ENCODE measurements around the gene RANGAP1. TPM values are rescaled to one million over a fixed set of nuclear protein-coding genes. Genes with fewer than 3 reads are reported as not detected.

The RANGAP1 gene
- total and polyA plus RNA-seq, 2 of the 13 experiments (the other 11 are each of a cell fraction or from before 2014, with no cell fraction given) = 51.8 to 83.9 TPM

GRCh38 chr22:41286639-41287091 is 678 bp upstream of the RANGAP1 start (continued):
- TF ChIP-seq IKZF4 (CRISPR knock-in tag; IDR thresholded peaks at IDR 0.05; ENCODE audit: borderline replicate concordance, low read depth, not compliant biosample characterization) (no peak), NR2F2 (IDR thresholded peaks at IDR 0.05; ENCODE audit: borderline replicate concordance, low read depth) (no peak), SOX5 (CRISPR knock-in tag; IDR thresholded peaks at IDR 0.05; ENCODE audit: borderline replicate concordance) (peak; percentile 44; the same call in 1 of the 2 replicates), MIXL1 (CRISPR knock-in tag; IDR thresholded peaks at IDR 0.05) (peak; percentile 67), ZNF737 (CRISPR knock-in tag; IDR thresholded peaks at IDR 0.05; ENCODE audit: borderline replicate concordance) (no peak), KAT2B (IDR thresholded peaks at IDR 0.05; ENCODE audit: borderline replicate concordance, low read depth, low read length) (no peak), ZNF430 (CRISPR knock-in tag; IDR thresholded peaks at IDR 0.05) (no peak), ZNF160 (CRISPR knock-in tag; IDR thresholded peaks at IDR 0.05) (no peak), SRSF9 (IDR thresholded peaks at IDR 0.05; ENCODE audit: borderline replicate concordance, insufficient read depth, low read depth, low read length, poor library complexity, severe bottlenecking) (no peak), CSRNP2 (CRISPR knock-in tag; conservative IDR thresholded peaks at IDR 0.05; ENCODE audit: low read depth) (no peak), HDAC2 (CRISPR knock-in tag; IDR thresholded peaks at IDR 0.05) (no peak), SP4 (CRISPR knock-in tag; IDR thresholded peaks at IDR 0.05) (no peak), PBX2 (CRISPR knock-in tag; IDR thresholded peaks at IDR 0.05) (no peak), SAFB2 (CRISPR knock-in tag; IDR thresholded peaks at IDR 0.05; ENCODE audit: borderline replicate concordance, low read depth) (no peak), ZNF691 (CRISPR knock-in tag; IDR thresholded peaks at IDR 0.05; ENCODE audit: borderline replicate concordance, low read depth) (no peak), ZNF317 (CRISPR knock-in tag; IDR thresholded peaks at IDR 0.05) (no peak), ZNF513 (CRISPR knock-in tag; conservative IDR thresholded peaks at IDR 0.05) (no peak), ZBTB37 (CRISPR knock-in tag; IDR thresholded peaks at IDR 0.05) (no peak), SOX6 (IDR thresholded peaks at IDR 0.05) (no peak), SOX6 (CRISPR knock-in tag; IDR thresholded peaks at IDR 0.05) (peak; percentile 36), RARG (CRISPR knock-in tag; IDR thresholded peaks at IDR 0.05; ENCODE audit: low read depth) (no peak), SMC3 (IDR thresholded peaks at IDR 0.05; ENCODE audit: low read length) (no peak), PLSCR1 (CRISPR knock-in tag; IDR thresholded peaks at IDR 0.05; ENCODE audit: borderline replicate concordance) (no peak), ATRX (CRISPR knock-in tag; IDR thresholded peaks at IDR 0.05; ENCODE audit: borderline replicate concordance) (no peak), KDM3A (CRISPR knock-in tag; IDR thresholded peaks at IDR 0.05; ENCODE audit: low read depth) (no peak)
